Activated CD8-positive, alpha-beta memory T cell treated with anti-CD3 and anti-CD28 coated beads, Interleukin-2, amount 50 U/mL, for 48 hours (primary cell): ENCODE data around the gene MAPKAP1.

Source experiments
- DNase-seq: peaks from one replicate; pipeline ENCODE4 v3.0.0-alpha.2; 2020

Gene MAPKAP1

GRCh38 chr9:125508249-125508648, 198.8 kb downstream of the MAPKAP1 start:
- DNase-seq = no peak

GRCh38 chr9:125507226-125507625, 199.8 kb downstream of the MAPKAP1 start:
- DNase-seq = no peak

- no peak for DNase-seq
Measured at GRCh38 chr9:125505988-125506438, 201.0 kb downstream of the MAPKAP1 start.

- DNase-seq = no peak
Measured at GRCh38 chr9:125504616-125505015, 202.4 kb downstream of the MAPKAP1 start.

GRCh38 chr9:125497906-125498305, 209.1 kb downstream of the MAPKAP1 start:
- no peak for DNase-seq

- no peak for DNase-seq
Measured at GRCh38 chr9:125497478-125497877, 209.5 kb downstream of the MAPKAP1 start.

GRCh38 chr9:125496313-125496834, 210.6 kb downstream of the MAPKAP1 start:
- DNase-seq = no peak

GRCh38 chr9:125495172-125496119, 211.6 kb downstream of the MAPKAP1 start:
- DNase-seq = no peak

DNA sequence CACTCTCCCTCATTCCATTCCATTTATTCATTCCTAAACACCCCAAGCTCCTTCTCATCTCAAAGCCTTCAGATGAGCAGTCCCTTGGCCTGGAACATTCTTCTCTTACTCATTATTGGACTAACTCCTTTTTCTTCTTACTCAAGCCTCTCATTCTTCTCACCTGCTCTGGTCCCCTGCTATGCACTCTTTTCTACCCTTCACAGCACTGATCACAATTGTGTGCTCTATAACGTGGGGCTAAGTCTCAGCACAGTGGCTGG, 212.4 kb downstream of the MAPKAP1 start:
- DNase-seq = no peak

DNA sequence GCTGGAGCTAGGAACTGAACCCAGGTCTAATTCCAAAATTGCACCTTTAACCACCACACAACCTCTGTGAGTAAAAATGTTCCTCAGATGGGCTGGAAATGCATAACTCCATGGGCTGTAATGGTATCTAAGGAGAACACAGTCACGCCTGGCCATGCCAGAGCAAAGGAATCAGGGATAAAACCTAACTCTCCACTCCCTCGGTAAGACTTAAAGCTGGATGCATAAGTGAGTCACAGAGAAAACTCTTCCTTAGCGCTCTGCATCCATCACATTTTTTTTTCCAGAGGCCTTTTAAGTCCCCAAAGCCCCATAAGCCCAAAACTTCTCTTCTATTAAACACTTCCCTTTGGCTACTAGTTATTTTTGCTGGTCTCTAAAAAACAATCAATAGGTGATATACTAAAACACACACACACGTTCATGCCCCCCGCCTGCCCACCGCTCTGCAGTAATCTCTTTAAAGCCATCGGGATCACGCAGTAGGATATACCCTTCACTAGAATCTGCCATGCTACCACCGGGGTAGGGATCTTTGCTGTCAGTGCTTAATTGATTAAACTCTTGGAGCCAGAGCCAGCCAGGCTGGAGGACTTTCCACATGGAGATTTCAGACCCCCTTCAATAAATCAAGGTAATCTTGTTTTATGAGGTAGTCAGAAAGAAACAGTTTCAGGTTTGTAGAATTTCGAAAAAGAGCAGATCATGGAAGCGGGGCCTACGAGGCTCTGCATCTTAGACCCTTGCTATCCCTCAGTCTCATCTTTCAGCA, 212.9 kb downstream of the MAPKAP1 start:
- no peak for DNase-seq

- no peak for DNase-seq
Measured at GRCh38 chr9:125493384-125493783, 213.6 kb downstream of the MAPKAP1 start.

GRCh38 chr9:125492719-125493118, 214.3 kb downstream of the MAPKAP1 start:
- DNase-seq = no peak

GRCh38 chr9:125487842-125488241, 219.2 kb downstream of the MAPKAP1 start:
- DNase-seq = no peak

GRCh38 chr9:125486576-125486975, 220.4 kb downstream of the MAPKAP1 start:
- no peak for DNase-seq

DNA sequence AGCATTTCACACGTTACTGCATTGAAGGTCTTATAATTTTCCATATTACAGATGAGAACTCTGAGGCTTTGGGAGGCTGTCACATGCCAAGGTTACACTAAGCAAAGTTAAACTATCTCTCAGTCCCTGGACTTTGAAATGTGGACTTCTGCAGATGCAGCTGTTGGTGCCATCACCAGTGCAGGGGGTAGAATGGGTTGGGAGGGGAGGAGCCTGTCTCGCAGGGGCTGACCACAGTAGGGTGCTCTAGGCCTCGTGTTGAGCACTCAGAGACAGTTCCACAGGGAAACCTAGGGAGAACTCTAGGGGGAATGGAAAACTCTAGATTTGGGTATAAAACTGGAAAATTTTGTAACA, 220.9 kb downstream of the MAPKAP1 start:
- no peak for DNase-seq

GRCh38 chr9:125485471-125486151, 221.4 kb downstream of the MAPKAP1 start:
- no peak for DNase-seq

DNA sequence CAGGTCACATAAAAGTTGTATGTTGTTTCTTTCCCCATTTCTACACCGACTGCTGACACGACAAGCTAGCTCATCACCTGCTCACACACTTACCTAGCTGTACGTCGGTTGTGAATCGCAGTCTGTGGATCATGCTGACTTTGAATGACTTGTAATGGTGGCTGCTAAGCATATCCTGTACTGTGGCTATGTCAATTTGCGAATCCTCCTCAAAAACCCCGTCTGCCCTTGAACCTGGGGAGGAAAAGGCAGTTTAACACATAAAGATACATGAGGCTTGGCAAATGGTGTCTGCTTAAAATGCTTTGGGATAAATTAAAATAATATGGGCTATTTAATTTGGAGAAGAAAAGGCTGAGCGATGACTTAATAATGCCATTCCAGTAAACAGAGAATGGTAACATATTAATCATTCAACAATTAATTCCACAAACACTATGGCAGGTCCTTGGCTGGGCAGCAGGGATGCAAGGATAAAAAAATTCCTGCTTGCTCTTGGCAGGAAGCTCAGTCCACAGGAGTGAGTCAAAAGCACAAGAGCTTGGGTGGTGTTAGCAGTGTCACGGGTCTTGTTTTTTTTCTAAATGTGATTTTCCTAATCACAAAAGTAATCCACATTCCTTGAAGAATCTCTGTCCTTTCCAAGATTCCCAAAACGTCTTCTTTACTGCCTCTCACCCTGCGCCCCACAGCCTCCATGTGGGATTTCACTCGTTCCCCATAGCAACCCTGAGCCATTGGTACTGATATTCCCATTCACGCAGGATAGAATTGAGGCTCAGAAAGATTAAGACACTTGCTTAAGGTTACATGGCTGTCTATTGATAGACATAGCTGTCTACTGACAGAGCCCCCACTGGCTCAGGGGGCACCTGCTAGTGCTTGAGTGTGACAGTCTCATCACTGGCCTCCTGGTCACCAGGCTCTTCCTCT, 222.4 kb downstream of the MAPKAP1 start:
- no peak for DNase-seq

DNA sequence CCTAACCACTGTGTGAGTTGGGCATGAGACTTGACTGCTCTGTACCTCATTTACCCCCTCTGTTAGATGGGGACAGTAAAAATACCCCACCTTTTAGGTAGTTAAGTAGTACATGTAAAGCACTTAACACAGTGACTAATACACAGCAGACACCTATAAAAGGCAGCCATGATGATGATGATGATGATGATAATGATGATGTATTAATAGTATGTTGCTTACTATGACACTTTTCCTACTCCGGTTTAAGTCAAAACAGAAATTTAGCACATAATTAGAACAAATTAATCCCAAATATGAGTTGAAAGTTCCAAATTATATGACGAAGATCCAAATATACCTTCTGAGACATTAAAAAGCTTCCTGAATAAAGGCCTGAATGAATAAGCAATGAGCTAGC, 223.3 kb downstream of the MAPKAP1 start:
- DNase-seq = no peak

DNA sequence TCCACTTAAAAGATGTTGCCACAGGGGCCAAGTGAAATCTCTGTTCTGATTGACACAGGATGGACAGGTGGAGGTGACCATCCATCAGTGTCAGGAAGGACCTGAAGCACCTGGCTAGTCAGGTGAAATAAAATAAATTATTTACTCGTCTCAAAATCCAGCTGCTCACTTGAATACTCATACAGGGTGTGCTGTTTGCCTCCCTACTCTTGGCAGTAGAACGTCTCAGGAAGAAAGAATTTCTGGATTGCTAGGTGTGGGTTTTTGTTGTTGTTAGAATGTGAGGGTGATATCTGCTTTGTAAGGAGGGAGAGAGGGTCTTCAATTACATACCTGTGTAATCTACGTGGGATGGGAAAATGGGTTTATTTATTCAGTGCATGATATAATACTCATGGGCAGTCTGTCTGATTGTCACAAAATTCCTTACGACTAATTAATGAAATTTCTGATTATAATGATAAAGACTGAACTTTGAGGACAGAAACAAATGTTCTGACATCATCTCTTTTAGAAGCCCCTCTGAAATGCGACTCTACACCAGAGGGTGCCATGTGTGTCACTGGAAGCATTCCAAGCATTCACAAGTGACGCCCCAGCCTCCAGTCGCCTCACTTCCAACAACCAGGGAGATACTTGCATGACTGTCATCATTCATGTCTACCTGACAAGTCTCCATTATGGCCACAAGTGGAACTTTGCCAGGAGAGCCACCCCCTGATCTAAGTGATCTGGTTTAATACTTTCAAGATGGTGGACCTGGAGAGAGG, 227.0 kb downstream of the MAPKAP1 start:
- DNase-seq = no peak

- no peak for DNase-seq
Measured at GRCh38 chr9:125477089-125477544, 229.9 kb downstream of the MAPKAP1 start.

GRCh38 chr9:125476645-125477044, 230.4 kb downstream of the MAPKAP1 start:
- no peak for DNase-seq
